H1 (cell line): ENCODE data around the gene TAS1R3. TPM values are rescaled to one million over a fixed set of nuclear protein-coding genes. Genes with fewer than 3 reads are reported as not detected.

Source experiments
- CTCF ChIA-PET: fragments of 300-600 bp; sonication (Branson Sonifier 250); formaldehyde crosslinking; loops from one replicate; lab custom pipeline; 2021; ENCODE audit not compliant: partially characterized antibody; lab: Charles Lee
- POLR2A ChIA-PET: fragments of 300-600 bp; sonication (Branson Sonifier 250); formaldehyde crosslinking; loops from one replicate; lab custom pipeline; 2021; ENCODE audit warnings: inconsistent platforms; ENCODE audit not compliant: partially characterized antibody; lab: Charles Lee
- DNase-seq, 2 experiments: peaks; one replicate each; pipeline versions ENCODE4 v3.0.0 to v3.0.0-alpha.2; 2010 to 2022; ENCODE audit warnings: low spot score in 2 of 2, low read depth in 1 of 2, mixed read lengths in 1 of 2
- FAIRE-seq: peaks from 2 replicates; lab custom pipeline; 2011; peaks lifted over from hg19 to GRCh38; lab: Jason Lieb, UNC
- H2AFZ ChIP-seq: 2 replicates; pipeline ENCODE4 v1.8.1; 2012; ENCODE audit warnings: low read length, inconsistent platforms
- H2AK5ac ChIP-seq: 2 replicates; pipeline ENCODE4 v1.6.1; 2013; ENCODE audit warnings: low read depth, low read length
- H2BK120ac ChIP-seq: replicated peaks from 2 replicates; pipeline ENCODE3; 2013; ENCODE audit warnings: low read depth, low read length, inconsistent platforms
- H2BK12ac ChIP-seq: 2 replicates; pipeline ENCODE4 v1.6.1; 2013; ENCODE audit warnings: low read depth, low read length
- H2BK15ac ChIP-seq: 2 replicates; pipeline ENCODE4 v1.6.1; 2013; ENCODE audit warnings: low read length
- H2BK20ac ChIP-seq: 2 replicates; pipeline ENCODE4 v1.6.1; 2013; ENCODE audit warnings: low read length
- H2BK5ac ChIP-seq: 2 replicates; pipeline ENCODE4 v1.6.1; 2013; ENCODE audit warnings: low read depth, low read length
- H3K14ac ChIP-seq: 2 replicates; pipeline ENCODE4 v1.6.1; 2013; ENCODE audit warnings: inconsistent platforms; ENCODE audit not compliant: insufficient read length
- H3K18ac ChIP-seq: 2 replicates; pipeline ENCODE4 v1.6.1; 2013; ENCODE audit warnings: low read length; ENCODE audit errors: extremely low read depth
- H3K23ac ChIP-seq: 2 replicates; pipeline ENCODE4 v1.6.1; 2013; ENCODE audit warnings: inconsistent platforms; ENCODE audit not compliant: insufficient read length
- H3K23me2 ChIP-seq: 2 replicates; pipeline ENCODE4 v1.6.1; 2013; ENCODE audit warnings: low read depth, low read length
- H3K27ac ChIP-seq: 2 replicates; pipeline ENCODE4 v1.6.1; 2011; ENCODE audit warnings: low read depth, low read length, inconsistent platforms
- H3K27me3 ChIP-seq, 4 experiments: replicated peaks in 1 of 4; 1 replicate in 1 of 4; 2 replicates in 3 of 4; pipeline versions ENCODE4 v1.6.1 to v1.8.1; 2011 to 2013; ENCODE audit warnings: low read length in 3 of 4, mild to moderate bottlenecking in 3 of 4, inconsistent platforms in 2 of 4, mixed read lengths in 2 of 4, moderate library complexity in 1 of 4; ENCODE audit not compliant: control insufficient read depth in 3 of 4, insufficient read depth in 3 of 4; ENCODE audit errors: extremely low read depth in 1 of 4
- H3K36me3 ChIP-seq, 4 experiments: 2 replicates each; pipeline versions ENCODE4 v1.6.1 to v1.8.1; 2011 to 2013; ENCODE audit warnings: mild to moderate bottlenecking in 4 of 4, low read length in 3 of 4, moderate library complexity in 2 of 4, control low read depth in 1 of 4, inconsistent platforms in 1 of 4; ENCODE audit not compliant: insufficient read depth in 4 of 4, control insufficient read depth in 2 of 4
- H3K4ac ChIP-seq: replicated peaks from 2 replicates; pipeline ENCODE3; 2013; ENCODE audit warnings: low read length, low read depth, mixed read lengths, inconsistent platforms; ENCODE audit not compliant: insufficient read length
- H3K4me1 ChIP-seq, 4 experiments: replicated peaks in 1 of 4; 1 replicate in 1 of 4; 2 replicates in 3 of 4; pipeline versions ENCODE4 v1.6.1 to v1.8.1; 2011 to 2013; ENCODE audit warnings: low read length in 3 of 4, inconsistent platforms in 2 of 4, mixed read lengths in 1 of 4; ENCODE audit not compliant: insufficient read depth in 4 of 4, control insufficient read depth in 3 of 4
- H3K4me2 ChIP-seq, 2 experiments: 2 replicates each; pipeline versions ENCODE4 v1.6.1 to v1.8.1; 2011 to 2013; ENCODE audit warnings: low read depth in 2 of 2, low read length in 2 of 2, control low read depth in 1 of 2, inconsistent platforms in 1 of 2, mild to moderate bottlenecking in 1 of 2; ENCODE audit not compliant: insufficient read depth in 1 of 2
- H3K4me3 ChIP-seq, 4 experiments: fragments of 200-600, 300-600 bp in 1 of 4; sonication (generic), shearing (Covaris generic), sonication (Bioruptor Twin) in 1 of 4; 2 replicates each; pipeline versions ENCODE4 v1.5.1 to v1.8.1; 2011 to 2016; ENCODE audit warnings: low read length in 4 of 4, low read depth in 3 of 4, control low read depth in 2 of 4, inconsistent platforms in 2 of 4, mild to moderate bottlenecking in 2 of 4, mixed read lengths in 1 of 4, moderate library complexity in 1 of 4; ENCODE audit not compliant: insufficient read depth in 2 of 4; ENCODE audit errors: extremely low read depth in 1 of 4
- H3K56ac ChIP-seq: replicated peaks from 2 replicates; pipeline ENCODE3; 2013; ENCODE audit warnings: low read depth, mild to moderate bottlenecking, mixed read lengths, low read length, inconsistent platforms; ENCODE audit not compliant: insufficient read length
- H3K79me1 ChIP-seq: 2 replicates; pipeline ENCODE4 v1.6.1; 2013; ENCODE audit warnings: low read depth, low read length, control low read depth
- H3K79me2 ChIP-seq, 2 experiments: 2 replicates each; pipeline versions ENCODE4 v1.6.1 to v1.8.1; 2012 to 2013; ENCODE audit warnings: low read length in 2 of 2, mild to moderate bottlenecking in 2 of 2, inconsistent platforms in 1 of 2; ENCODE audit not compliant: insufficient read depth in 2 of 2, control insufficient read depth in 1 of 2
- H3K9ac ChIP-seq, 4 experiments: replicated peaks in 1 of 4; 1 replicate in 1 of 4; 2 replicates in 3 of 4; pipeline versions ENCODE4 v1.6.1 to v1.8.1; 2011 to 2013; ENCODE audit warnings: low read depth in 3 of 4, low read length in 3 of 4, control low read depth in 2 of 4, mild to moderate bottlenecking in 2 of 4, moderate library complexity in 2 of 4, inconsistent platforms in 1 of 4; ENCODE audit errors: extremely low read depth in 1 of 4
- H3K9me3 ChIP-seq, 2 experiments: 2 replicates each; pipeline versions ENCODE4 v1.6.1 to v1.8.1; 2012 to 2013; ENCODE audit warnings: mild to moderate bottlenecking in 2 of 2, moderate library complexity in 2 of 2, control low read depth in 1 of 2, inconsistent platforms in 1 of 2, low read depth in 1 of 2, low read length in 1 of 2, mixed read lengths in 1 of 2; ENCODE audit not compliant: insufficient read depth in 2 of 2
- H4K20me1 ChIP-seq, 2 experiments: replicated peaks in 1 of 2; 2 replicates each; pipeline versions ENCODE3 to v1.8.1; 2011 to 2013; ENCODE audit warnings: inconsistent platforms in 2 of 2, low read length in 2 of 2, mild to moderate bottlenecking in 1 of 2; ENCODE audit not compliant: insufficient read depth in 2 of 2, control insufficient read depth in 1 of 2
- H4K5ac ChIP-seq: 2 replicates; pipeline ENCODE4 v1.6.1; 2013; ENCODE audit warnings: low read length, low read depth, mixed read lengths, inconsistent platforms; ENCODE audit not compliant: insufficient read length
- H4K8ac ChIP-seq: 2 replicates; pipeline ENCODE4 v1.8.0; 2013; ENCODE audit warnings: mild to moderate bottlenecking, moderate library complexity, low read length, inconsistent platforms; ENCODE audit not compliant: insufficient read depth; ENCODE audit errors: extremely low read depth
- H4K91ac ChIP-seq: replicated peaks from 2 replicates; pipeline ENCODE3; 2013; ENCODE audit warnings: low read length, mixed read lengths, inconsistent platforms; ENCODE audit not compliant: insufficient read length
- BRCA1 ChIP-seq: IDR thresholded peaks from 2 replicates; pipeline ENCODE4 v1.6.1; 2012; ENCODE audit warnings: low read depth, low read length, improper control_type of control experiment
- EGR1 ChIP-seq: IDR thresholded peaks from 2 replicates; pipeline ENCODE4 v1.6.1; 2011; ENCODE audit warnings: low read depth, low read length, borderline replicate concordance
- HDAC2 ChIP-seq, 2 experiments: fragments of 300-600 bp in 1 of 2; sonication (generic) in 1 of 2; IDR thresholded peaks; 2 replicates each; pipeline ENCODE4 v1.6.1; 2011 to 2012; ENCODE audit warnings: low read depth in 2 of 2, low read length in 2 of 2, mild to moderate bottlenecking in 2 of 2, moderate library complexity in 2 of 2, borderline replicate concordance in 1 of 2, inconsistent platforms in 1 of 2
- KDM4A ChIP-seq: IDR thresholded peaks from one replicate; pipeline ENCODE4 v1.7.1; 2012; ENCODE audit warnings: low read depth, mild to moderate bottlenecking, moderate library complexity, low read length, inconsistent platforms; ENCODE audit not compliant: severe bottlenecking
- SP1 ChIP-seq: IDR thresholded peaks from 2 replicates; pipeline ENCODE4 v1.6.1; 2011; ENCODE audit warnings: low read depth, low read length
- SP4 ChIP-seq: IDR thresholded peaks from 2 replicates; pipeline ENCODE4 v1.6.1; 2012; ENCODE audit warnings: low read length, inconsistent platforms
- TAF7 ChIP-seq: optimal IDR thresholded peaks from 2 replicates; pipeline ENCODE3; 2011; ENCODE audit warnings: low read depth, mild to moderate bottlenecking, inconsistent platforms, low read length, moderate library complexity, borderline replicate concordance
- TBP ChIP-seq: IDR thresholded peaks from 2 replicates; pipeline ENCODE4 v1.6.1; 2011; ENCODE audit warnings: low read depth, low read length, improper control_type of control experiment
- TCF12 ChIP-seq: IDR thresholded peaks from 2 replicates; pipeline ENCODE4 v1.6.1; 2011; ENCODE audit warnings: low read depth, mild to moderate bottlenecking, low read length
- WGBS, 2 experiments: shearing (Covaris generic) in 1 of 2; methylation state at CpG; one replicate each; pipeline versions ENCODE4 v1.1.6 to v1.1.7; 2013 to 2015; ENCODE audit warnings: low lambda C conversion rate in 2 of 2, mixed read lengths in 2 of 2, inconsistent platforms in 1 of 2, low coverage in 1 of 2, missing lambda C conversion rate in 1 of 2; ENCODE audit not compliant: insufficient replicate concordance in 2 of 2, insufficient coverage in 1 of 2, insufficient read length in 1 of 2; ENCODE audit errors: extremely low coverage in 1 of 2, missing lambda C conversion rate in 1 of 2; 5-methylcytosine and 5-hydroxymethylcytosine counted together
- polyA plus RNA-seq, 7 experiments: library from polyadenylated mRNA; depleted of rRNA in 3 of 7; stranded (reverse) in 5 of 7; unstranded in 2 of 7; fragments of >200 nt in 5 of 7; fragments of 200-250 nt in 2 of 7; gene quantifications; 1 replicate in 5 of 7; 2 replicates in 1 of 7; 4 replicates in 1 of 7; pipeline versions ENCODE4 v1.2.1 to v1.2.3, GENCODE V29; 2011 to 2013; ENCODE audit warnings: missing spikeins in 2 of 7, mixed read lengths in 2 of 7
- total RNA-seq: library from RNA; stranded (reverse); fragmentation: NEBNext Ultra II Directional; extraction: Animal tissue kit (Norgen Biotek cat#: 25700); gene quantifications from 2 replicates; pipeline ENCODE4 v1.2.1, GENCODE V29; 2021
- TF ChIP-seq, protein P1 (sequence below), 3 experiments: IDR thresholded peaks; 1 replicate in 2 of 3; 2 replicates in 1 of 3; pipeline versions ENCODE4 v1.5.1 to v1.6.1; 2011; ENCODE audit warnings: low read length in 3 of 3, mild to moderate bottlenecking in 3 of 3, inconsistent platforms in 2 of 3, low read depth in 1 of 3, moderate library complexity in 1 of 3; ENCODE audit not compliant: insufficient read depth in 1 of 3; ENCODE audit errors: control extremely low read depth in 1 of 3

The TAS1R3 gene
- total and polyA plus RNA-seq, 2 of the 8 experiments (the other 6 are each of a cell fraction or from before 2014, with no cell fraction given), result 0.03 to 0.19 TPM

DNA sequence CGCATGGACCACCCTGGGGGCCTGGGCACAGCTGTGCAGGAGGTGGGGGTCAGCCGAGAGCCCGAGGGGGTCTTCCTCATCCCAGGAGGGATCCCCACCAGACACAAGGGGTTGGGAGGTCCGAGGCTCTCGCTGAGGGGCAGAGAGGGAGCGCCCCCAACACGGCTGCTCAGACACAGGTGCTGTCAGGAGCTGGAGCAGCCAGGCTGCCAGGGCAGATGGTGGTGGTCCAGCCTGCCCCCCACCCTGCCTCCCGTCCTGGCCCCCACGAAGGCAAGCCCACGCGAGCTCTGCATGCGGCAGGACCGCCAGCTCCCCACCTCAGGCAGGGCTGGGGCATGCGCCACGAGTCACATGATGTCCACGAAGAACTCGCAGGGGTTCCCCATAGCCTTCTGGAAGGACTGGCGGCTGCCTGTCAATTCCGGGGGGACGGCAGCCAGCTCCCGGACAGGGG, 4.7 kb downstream of the TAS1R3 start:
- Histone ChIP-seq H3K4me1 (no peaks in the 10 kb centered on the region; a peak in 2 of 7 replicates), H3K27ac (no peak overlapping the region), H3K27me3 (no peaks in the 10 kb centered on the region; a peak in 1 of 7 replicates), H3K9me3 (peaks cover 0 to 2% of the 10 kb centered on the region in 2 experiments; a peak in 1 of 4 replicates), H2BK15ac (no peak overlapping the region), H3K9ac (no peak overlapping the region), H4K5ac (no peak overlapping the region), H3K79me2 (no peaks in the 10 kb centered on the region), H2BK5ac (no peak overlapping the region), H3K4me3 (no peak overlapping the region), H3K18ac (no peak overlapping the region), H3K23me2 (no peaks in the 10 kb centered on the region; the same call in 1 of the 2 replicates), H3K36me3 (peaks cover 2 to 32% (median 8%) of the 10 kb centered on the region in 4 experiments; a peak in 7 of 8 replicates), H3K4me2 (no peak overlapping the region), H3K56ac (no peak overlapping the region), H3K23ac (no peak overlapping the region), H3K4ac (no peak overlapping the region), H2BK120ac (no peak overlapping the region), H4K8ac (no peak overlapping the region), H3K14ac (no peak overlapping the region), H4K20me1 (peaks cover 11 to 30% of the 10 kb centered on the region in 2 experiments), H2BK20ac (no peak overlapping the region), H3K79me1 (peaks cover 6% of the 10 kb centered on the region; the same call in 1 of the 2 replicates), H2BK12ac (no peak overlapping the region), H2AK5ac (no peak overlapping the region), H4K91ac (no peak overlapping the region), H2AFZ (no peak overlapping the region)
- POLR2A ChIA-PET, result interaction anchor here (0.8 to 9.0 kb wide), 9 partner anchors 9 to 83 kb away, joined by 3 to 134 read pairs (median 7); partner anchors contain the start of gene DVL1
- CTCF ChIA-PET, result interaction anchor here (1.3 to 3.2 kb wide), 3 partner anchors 8 to 35 kb away, joined by 3 to 13 read pairs (median 3); partner anchors contain the start of gene DVL1
- no peak for FAIRE-seq
- WGBS, 2 experiments, result 92% methylated on average over 7 of the region's 21 CpGs; no CpG with 5 or more reads in 1 of the 2 experiments
- DNase-seq, result no peak
- TF ChIP-seq SP4 (no peak), SP1 (no peak), BRCA1 (no peak), TCF12 (no peak), HDAC2 (IDR thresholded peaks at IDR 0.05; ENCODE audit: borderline replicate concordance in 1 of 2, low read depth in 2 of 2, low read length in 2 of 2) (no peak), EGR1 (no peak), KDM4A (no peak), TAF7 (no peak), TBP (no peak)
- TF ChIP-seq, protein P1, sequence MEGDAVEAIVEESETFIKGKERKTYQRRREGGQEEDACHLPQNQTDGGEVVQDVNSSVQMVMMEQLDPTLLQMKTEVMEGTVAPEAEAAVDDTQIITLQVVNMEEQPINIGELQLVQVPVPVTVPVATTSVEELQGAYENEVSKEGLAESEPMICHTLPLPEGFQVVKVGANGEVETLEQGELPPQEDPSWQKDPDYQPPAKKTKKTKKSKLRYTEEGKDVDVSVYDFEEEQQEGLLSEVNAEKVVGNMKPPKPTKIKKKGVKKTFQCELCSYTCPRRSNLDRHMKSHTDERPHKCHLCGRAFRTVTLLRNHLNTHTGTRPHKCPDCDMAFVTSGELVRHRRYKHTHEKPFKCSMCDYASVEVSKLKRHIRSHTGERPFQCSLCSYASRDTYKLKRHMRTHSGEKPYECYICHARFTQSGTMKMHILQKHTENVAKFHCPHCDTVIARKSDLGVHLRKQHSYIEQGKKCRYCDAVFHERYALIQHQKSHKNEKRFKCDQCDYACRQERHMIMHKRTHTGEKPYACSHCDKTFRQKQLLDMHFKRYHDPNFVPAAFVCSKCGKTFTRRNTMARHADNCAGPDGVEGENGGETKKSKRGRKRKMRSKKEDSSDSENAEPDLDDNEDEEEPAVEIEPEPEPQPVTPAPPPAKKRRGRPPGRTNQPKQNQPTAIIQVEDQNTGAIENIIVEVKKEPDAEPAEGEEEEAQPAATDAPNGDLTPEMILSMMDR (IDR thresholded peaks at IDR 0.05; ENCODE audit: control extremely low read depth in 1 of 3, insufficient read depth in 1 of 3, low read depth in 1 of 3, low read length in 3 of 3), result no peak
